NCI-H1048 (cell line): ENCODE measurements around the gene DDX47.
A peak's percentile ranks its signal among the peaks of the same experiment; 100 is the strongest.
"Not testable (repeated sequence)": the region's sequence is repeated elsewhere in the genome, so short reads cannot be mapped to it uniquely, and the experiment has no call there.

Source experiments
- DNase-seq: peaks from one replicate; lab custom pipeline; 2025; lab: John Stamatoyannopoulos, UW

Gene DDX47

GRCh38 chr12:12822886-12823285 is 9.7 kb downstream of the DDX47 start:
- no peak for DNase-seq

GRCh38 chr12:12823300-12823699 is 10.2 kb downstream of the DDX47 start:
- no peak for DNase-seq

- no peak for DNase-seq
These were observed 10.7 kb downstream of the DDX47 start for GRCh38 chr12:12823811-12824210.

- no peak for DNase-seq
These were observed 22.4 kb downstream of the DDX47 start for GRCh38 chr12:12835378-12836146.

- no peak for DNase-seq
These were observed 23.4 kb downstream of the DDX47 start for GRCh38 chr12:12836571-12836970.

GRCh38 chr12:12837025-12837812 is 24.1 kb downstream of the DDX47 start:
- DNase-seq = peak; percentile 46

- no peak for DNase-seq
These were observed 24.6 kb downstream of the DDX47 start for GRCh38 chr12:12837813-12838153.

GRCh38 chr12:12839003-12839395 is 25.9 kb downstream of the DDX47 start:
- no peak for DNase-seq

GRCh38 chr12:12839439-12839838 is 26.3 kb downstream of the DDX47 start:
- not testable (repeated sequence) for DNase-seq

GRCh38 chr12:12839873-12840579 is 26.9 kb downstream of the DDX47 start:
- DNase-seq = no peak

GRCh38 chr12:12840580-12840899 is 27.4 kb downstream of the DDX47 start:
- DNase-seq = no peak

GRCh38 chr12:12841428-12841827 is 28.3 kb downstream of the DDX47 start:
- DNase-seq = not testable (repeated sequence)

- no peak for DNase-seq
These were observed 32.7 kb downstream of the DDX47 start for GRCh38 chr12:12845794-12846243.

- not testable (repeated sequence) for DNase-seq
These were observed 33.6 kb downstream of the DDX47 start for GRCh38 chr12:12846780-12847179.

- DNase-seq = no peak
These were observed 40.3 kb downstream of the DDX47 start for GRCh38 chr12:12853435-12853834.

GRCh38 chr12:12859690-12860089 is 46.5 kb downstream of the DDX47 start:
- no peak for DNase-seq

- no peak for DNase-seq
These were observed 51.1 kb downstream of the DDX47 start for GRCh38 chr12:12864243-12864642.

GRCh38 chr12:12868477-12869235 is 55.5 kb downstream of the DDX47 start:
- no peak for DNase-seq

GRCh38 chr12:12870465-12870864 is 57.3 kb downstream of the DDX47 start:
- DNase-seq = no peak

GRCh38 chr12:12871587-12872138 is 58.5 kb downstream of the DDX47 start:
- DNase-seq = no peak

GRCh38 chr12:12872139-12872933 is 59.2 kb downstream of the DDX47 start:
- DNase-seq = no peak
